Endothelial cell of umbilical vein (primary cell): ENCODE data around the gene GLDC. TPM values are rescaled to one million over a fixed set of nuclear protein-coding genes. Genes with fewer than 3 reads are reported as not detected.

ENCODE experiments used
- BruUV-seq: library from RNA; stranded (reverse); fragments of 400-500 nt; replicated peaks from 2 replicates; lab custom pipeline; 2021; lab: Mats Ljungman, UMichigan
- CTCF ChIA-PET: fragments of 300-600, 350-600 bp; sonication (Branson Sonifier 250); formaldehyde crosslinking; loops from one replicate; lab custom pipeline; 2021; ENCODE audit warnings: antibody characterized with exemption, inconsistent platforms; lab: Charles Lee
- POLR2A ChIA-PET: fragments of 300-600, 350-600 bp; sonication (Branson Sonifier 250); formaldehyde crosslinking; loops from one replicate; lab custom pipeline; 2021; ENCODE audit warnings: antibody characterized with exemption, inconsistent platforms; lab: Charles Lee
- DNase-seq: peaks from one replicate; pipeline ENCODE4 v3.0.0-alpha.2; 2011; ENCODE audit warnings: low read depth, low spot score
- FAIRE-seq: peaks from 2 replicates; lab custom pipeline; 2011; peaks lifted over from hg19 to GRCh38; lab: Jason Lieb, UNC
- H2AFZ ChIP-seq: 2 replicates; pipeline ENCODE4 v1.6.0; 2012; ENCODE audit warnings: low read depth, low read length, control low read depth, inconsistent platforms
- H3K27ac ChIP-seq: 2 replicates; pipeline ENCODE4 v1.5.1; 2011; ENCODE audit warnings: low read depth, mild to moderate bottlenecking, control low read depth, low read length, moderate library complexity; ENCODE audit not compliant: insufficient read depth
- H3K27me3 ChIP-seq, 2 experiments: 2 replicates each; pipeline versions ENCODE4 v1.6.0 to v1.6.1; 2011; ENCODE audit warnings: low read length in 2 of 2, mixed read lengths in 1 of 2; ENCODE audit not compliant: control insufficient read depth in 2 of 2, insufficient read depth in 2 of 2
- H3K36me3 ChIP-seq, 2 experiments: 2 replicates in 1 of 2; 3 replicates in 1 of 2; pipeline ENCODE4 v1.5.1; 2011; ENCODE audit warnings: low read length in 2 of 2, mild to moderate bottlenecking in 1 of 2, moderate library complexity in 1 of 2; ENCODE audit not compliant: control insufficient read depth in 2 of 2, insufficient read depth in 2 of 2; ENCODE audit errors: extremely low read depth in 1 of 2
- H3K4me1 ChIP-seq: 3 replicates; pipeline ENCODE4 v1.5.1; 2011; ENCODE audit warnings: mild to moderate bottlenecking, low read length; ENCODE audit not compliant: control insufficient read depth, insufficient read depth; ENCODE audit errors: extremely low read depth
- H3K4me2 ChIP-seq: 2 replicates; pipeline ENCODE4 v1.6.1; 2011; ENCODE audit warnings: low read length, control low read depth, mixed read lengths; ENCODE audit not compliant: insufficient read depth
- H3K4me3 ChIP-seq, 3 experiments: fragments of 200-600 bp in 1 of 3; sonication (generic), shearing (Covaris generic) in 1 of 3; replicated peaks in 1 of 3; 2 replicates each; pipeline ENCODE4 v1.5.1; 2011 to 2016; ENCODE audit warnings: control low read depth in 3 of 3, low read length in 3 of 3, mild to moderate bottlenecking in 2 of 3, inconsistent platforms in 1 of 3, low read depth in 1 of 3, moderate library complexity in 1 of 3; ENCODE audit not compliant: insufficient read depth in 1 of 3
- H3K79me2 ChIP-seq: 2 replicates; pipeline ENCODE4 v1.6.0; 2012; ENCODE audit warnings: low read length, inconsistent platforms; ENCODE audit not compliant: control insufficient read depth, insufficient read depth
- H3K9ac ChIP-seq: replicated peaks from 2 replicates; pipeline ENCODE3; 2011; ENCODE audit warnings: low read length, control low read depth; ENCODE audit not compliant: insufficient read depth; ENCODE audit errors: extremely low read depth
- H3K9me1 ChIP-seq: replicated peaks from 3 replicates; pipeline ENCODE4 v1.6.0; 2011; ENCODE audit warnings: mild to moderate bottlenecking, low read length; ENCODE audit not compliant: control insufficient read depth, insufficient read depth; ENCODE audit errors: extremely low read depth
- H3K9me3 ChIP-seq: replicated peaks from 2 replicates; pipeline ENCODE4 v1.5.1; 2012; ENCODE audit warnings: low read length, inconsistent platforms; ENCODE audit not compliant: control insufficient read depth, insufficient read depth
- H4K20me1 ChIP-seq: replicated peaks from 2 replicates; pipeline ENCODE3; 2011; ENCODE audit warnings: mild to moderate bottlenecking, low read length; ENCODE audit not compliant: control insufficient read depth, insufficient read depth; ENCODE audit errors: extremely low read depth
- CTCF ChIP-seq, 2 donors: IDR thresholded peaks; 1 replicate in 1 of 2; 2 replicates in 1 of 2; pipeline ENCODE4 v1.5.1; 2011; ENCODE audit warnings: low read length in 2 of 2, mild to moderate bottlenecking in 2 of 2, moderate library complexity in 2 of 2, control low read depth in 1 of 2, inconsistent platforms in 1 of 2, low read depth in 1 of 2; ENCODE audit not compliant: insufficient read depth in 1 of 2; ENCODE audit errors: extremely low read depth in 1 of 2
- EZH2 ChIP-seq: IDR thresholded peaks from 2 replicates; pipeline ENCODE4 v1.6.1; 2012; ENCODE audit warnings: borderline replicate concordance, low read depth, mild to moderate bottlenecking, moderate library complexity, low read length, inconsistent platforms; ENCODE audit not compliant: severe bottlenecking
- FOS ChIP-seq: IDR thresholded peaks from 2 replicates; pipeline ENCODE4 v1.6.1; 2011; ENCODE audit warnings: mild to moderate bottlenecking, low read length, moderate library complexity, borderline replicate concordance; ENCODE audit not compliant: insufficient read depth
- GATA2 ChIP-seq: IDR thresholded peaks from 2 replicates; pipeline ENCODE4 v1.7.0; 2011; ENCODE audit warnings: low read depth, mild to moderate bottlenecking, moderate library complexity, mixed read lengths, low read length; ENCODE audit not compliant: insufficient read length, insufficient read depth
- JUN ChIP-seq: IDR thresholded peaks from 2 replicates; pipeline ENCODE4 v1.6.1; 2011; ENCODE audit warnings: borderline replicate concordance, low read depth; ENCODE audit not compliant: insufficient read length, insufficient read depth
- MAX ChIP-seq: IDR thresholded peaks from 2 replicates; pipeline ENCODE4 v1.6.1; 2011; ENCODE audit not compliant: insufficient read depth, insufficient read length
- MYC ChIP-seq: IDR thresholded peaks from one replicate; pipeline ENCODE4 v1.6.1; 2011; ENCODE audit warnings: mild to moderate bottlenecking, low read depth, low read length
- POLR2A ChIP-seq: IDR thresholded peaks from 2 replicates; pipeline ENCODE4 v1.6.1; 2012; ENCODE audit warnings: low read depth, mild to moderate bottlenecking, control low read depth, low read length
- POLR2AphosphoS5 ChIP-seq: IDR thresholded peaks from 2 replicates; pipeline ENCODE4 v1.6.1; 2012; ENCODE audit warnings: low read depth, mild to moderate bottlenecking, control low read depth, low read length, moderate library complexity; ENCODE audit not compliant: insufficient read depth
- dilution Hi-C: fragments of 300-500 bp; cut with MboI; formaldehyde crosslinking; loops from one replicate; pipeline ENCODE4 v1.15.0; 2019; ENCODE audit warnings: low sequenced_read_pairs; ENCODE audit not compliant: extremely low pct_ligation_motif_present
- intact Hi-C: fragments of 100-400 bp; cut with micrococcal nuclease; formaldehyde crosslinking; loops from one replicate; pipeline ENCODE4 v1.10.0; 2022
- polyA plus RNA-seq, 4 experiments: library from polyadenylated mRNA; depleted of rRNA in 3 of 4; stranded (reverse) in 3 of 4; unstranded in 1 of 4; fragments of >200 nt; gene quantifications; 2 replicates each; pipeline versions ENCODE4 v1.2.1 to v1.2.3, GENCODE V29; 2011 to 2012; ENCODE audit warnings: missing spikeins in 1 of 4
- total RNA-seq: library from RNA; stranded (reverse); gene quantifications from 2 replicates; pipeline ENCODE4 v1.2.3, GENCODE V29; 2021

GLDC gene
- total and polyA plus RNA-seq, 2 donors (not counting 3 experiments of a cell fraction or from before 2014, with no cell fraction given), result 1.8 to 2.6 TPM

GRCh38 chr9:6576987-6577386 is 68.5 kb downstream of the GLDC start:
- Histone ChIP-seq H3K9me1 (no peaks in the 10 kb centered on the region), H3K4me3 (no peak overlapping the region), H3K36me3 (no peaks in the 10 kb centered on the region), H3K9me3 (no peaks in the 10 kb centered on the region), H3K9ac (no peak overlapping the region), H3K27me3 (peaks cover 0 to 12% of the 10 kb centered on the region in 2 experiments), H3K4me2 (no peak overlapping the region), H3K79me2 (no peaks in the 10 kb centered on the region), H3K4me1 (no peaks in the 10 kb centered on the region), H4K20me1 (no peaks in the 10 kb centered on the region), H3K27ac (no peak overlapping the region), H2AFZ (no peak overlapping the region)
- intact Hi-C loops (no loop called here), dilution Hi-C loops (no loop called here)
- FAIRE-seq, result no peak
- TF ChIP-seq MYC, result no peak
- no peak for TF ChIP-seq POLR2A
- TF ChIP-seq GATA2, result no peak
- TF ChIP-seq POLR2AphosphoS5, result no peak
- CTCF ChIA-PET, result interaction anchor here (1.3 to 2.3 kb wide), 4 partner anchors 8 to 222 kb away, joined by 3 to 15 read pairs (median 8); no protein-coding TSS in a partner anchor
- BruUV-seq, result no TSS peak
- DNase-seq, result no peak
- POLR2A ChIA-PET, result no interaction called here

DNA sequence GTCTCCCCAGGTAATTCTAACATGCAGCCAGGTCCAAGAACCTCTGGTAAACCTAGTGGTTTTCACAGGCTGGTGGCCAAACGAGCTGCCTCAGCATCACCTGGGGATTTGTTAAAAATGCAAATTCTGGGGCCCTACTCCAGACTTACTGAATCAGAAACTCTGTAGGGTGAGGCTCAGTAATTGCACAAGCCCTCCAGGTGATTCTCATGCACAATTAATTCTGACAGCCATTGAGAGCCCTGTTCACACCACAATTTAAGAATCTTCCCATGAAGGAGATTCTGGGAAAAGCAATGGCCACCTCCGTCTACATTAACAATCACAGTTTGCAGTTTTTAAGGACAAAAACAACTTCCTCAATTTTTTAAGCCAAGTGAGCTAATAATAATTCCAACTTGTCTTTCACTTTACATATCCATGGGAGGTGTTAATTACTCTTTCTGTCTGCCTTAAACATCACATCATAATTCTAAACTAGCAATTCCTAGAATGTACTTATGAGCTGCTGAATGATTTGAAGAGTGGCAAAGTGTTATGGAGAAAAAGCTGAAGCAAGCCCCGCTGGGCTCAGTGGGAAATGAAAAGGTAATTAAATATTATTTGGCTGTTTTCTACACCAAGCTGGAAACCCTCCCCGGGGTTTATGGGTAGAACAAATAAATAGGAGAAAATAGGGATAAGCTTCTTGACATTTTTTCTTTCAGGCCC is 70.0 kb downstream of the GLDC start:
- Histone ChIP-seq H3K4me1 (no peaks in the 10 kb centered on the region), H3K36me3 (no peaks in the 10 kb centered on the region), H3K9me1 (no peaks in the 10 kb centered on the region), H3K9ac (no peak overlapping the region), H3K9me3 (no peaks in the 10 kb centered on the region), H3K79me2 (no peaks in the 10 kb centered on the region), H3K27ac (no peak overlapping the region), H3K27me3 (peaks cover 0 to 11% of the 10 kb centered on the region in 2 experiments), H3K4me3 (no peak overlapping the region), H2AFZ (no peak overlapping the region), H3K4me2 (no peak overlapping the region), H4K20me1 (no peaks in the 10 kb centered on the region)
- TF ChIP-seq GATA2 (no peak), EZH2 (no peak), JUN (no peak), MAX (no peak), POLR2A (no peak), MYC (no peak), FOS (no peak), CTCF (IDR thresholded peaks at IDR 0.05; ENCODE audit: extremely low read depth in 1 of 2, insufficient read depth in 1 of 2, low read depth in 1 of 2, low read length in 2 of 2) (no peak), POLR2AphosphoS5 (no peak)
- dilution Hi-C loops (no loop called here), intact Hi-C loops (no loop called here)
- ChIA-PET POLR2A (interaction anchor here (0.5 kb wide), 1 partner anchor 106 kb away, joined by 5 read pairs; no protein-coding TSS in a partner anchor), CTCF (interaction anchor here (0.8 to 1.7 kb wide), 6 partner anchors 8 to 521 kb away, joined by 3 to 15 read pairs (median 4); no protein-coding TSS in a partner anchor)
- BruUV-seq, result no TSS peak
- FAIRE-seq (no peak), DNase-seq (no peak)
